GM19463 (cell line): ENCODE measurements around the gene MCMBP.
"Not testable (repeated sequence)": the region's sequence is repeated elsewhere in the genome, so short reads cannot be mapped to it uniquely, and the experiment has no call there.

Experiments used
- ATAC-seq: cut with Tn5 transposase; IDR thresholded peaks from one replicate; pipeline ENCODE4 v1.9.1; 2021; ENCODE audit warnings: mild to moderate bottlenecking, moderate library complexity; ENCODE audit not compliant: unreplicated experiment

Gene MCMBP

GRCh38 chr10:119878524-119878923 lies 5.9 kb upstream of the MCMBP start:
- ATAC-seq: no peak

GRCh38 chr10:119872860-119873681 lies 428 bp upstream of the MCMBP start:
- peak; percentile 87 for ATAC-seq

GRCh38 chr10:119871881-119872609 lies 598 bp downstream of the MCMBP start:
- ATAC-seq: peak; percentile 37

GRCh38 chr10:119869398-119869797 lies 3.2 kb downstream of the MCMBP start:
- not testable (repeated sequence) for ATAC-seq

- no peak for ATAC-seq
Measured at GRCh38 chr10:119867317-119867716, 5.3 kb downstream of the MCMBP start.

- no peak for ATAC-seq
Measured at GRCh38 chr10:119865699-119866240, 6.9 kb downstream of the MCMBP start.

- no peak for ATAC-seq
Measured at GRCh38 chr10:119863951-119864565, 8.6 kb downstream of the MCMBP start.

GRCh38 chr10:119862524-119862923 lies 10.1 kb downstream of the MCMBP start:
- ATAC-seq: no peak

GRCh38 chr10:119860866-119861607 lies 11.6 kb downstream of the MCMBP start:
- peak; percentile 39 for ATAC-seq

- ATAC-seq: no peak
Measured at GRCh38 chr10:119859420-119860258, 13.0 kb downstream of the MCMBP start.

- no peak for ATAC-seq
Measured at GRCh38 chr10:119858063-119858462, 14.6 kb downstream of the MCMBP start.

GRCh38 chr10:119853574-119853973 lies 19.1 kb downstream of the MCMBP start:
- ATAC-seq: no peak

GRCh38 chr10:119852822-119853221 lies 19.8 kb downstream of the MCMBP start:
- no peak for ATAC-seq

- ATAC-seq: no peak
Measured at GRCh38 chr10:119852277-119852676, 20.4 kb downstream of the MCMBP start.

GRCh38 chr10:119849944-119850343 lies 22.7 kb downstream of the MCMBP start:
- no peak for ATAC-seq

- no peak for ATAC-seq
Measured at GRCh38 chr10:119849031-119849789, 23.4 kb downstream of the MCMBP start.

- no peak for ATAC-seq
Measured at GRCh38 chr10:119845656-119846055, 27.0 kb downstream of the MCMBP start.

- ATAC-seq: no peak
Measured at GRCh38 chr10:119834188-119834587, 38.5 kb downstream of the MCMBP start.

GRCh38 chr10:119832951-119833350 lies 39.7 kb downstream of the MCMBP start:
- ATAC-seq: no peak
